A172 (cell line): ENCODE data around the gene PACSIN3. TPM values are rescaled to one million over a fixed set of nuclear protein-coding genes. Genes with fewer than 3 reads are reported as not detected.
A peak's percentile ranks its signal among the peaks of the same experiment; 100 is the strongest.

ENCODE experiments used
- DNase-seq: peaks from one replicate; pipeline ENCODE4 v3.0.0-alpha.2; 2015; ENCODE audit warnings: low spot score
- total RNA-seq: library from RNA; depleted of rRNA; stranded (reverse); fragments of >200 nt; shearing (Covaris generic); gene quantifications from 2 replicates; pipeline ENCODE4 v1.2.3, GENCODE V29; 2014

The PACSIN3 gene
- total RNA-seq, 1 experiment from 2014 or later, result 28.7 TPM

GRCh38 chr11:47176328-47177228 is 9.7 kb downstream of the PACSIN3 start, which contains the start of gene ARFGAP2:
TSS of gene ARFGAP2 (minus strand) at chr11:47176879. CDS start at chr11:47176853, 26 bp downstream.
- peak; percentile 85 for DNase-seq

GRCh38 chr11:47175746-47176327 is 10.4 kb downstream of the PACSIN3 start:
- no peak for DNase-seq

GRCh38 chr11:47172740-47173336 is 13.4 kb downstream of the PACSIN3 start:
- no peak for DNase-seq

GRCh38 chr11:47171856-47172255 is 14.4 kb downstream of the PACSIN3 start:
- DNase-seq, result no peak

GRCh38 chr11:47171061-47171838 is 15.0 kb downstream of the PACSIN3 start:
- DNase-seq, result no peak

GRCh38 chr11:47166368-47166767 is 19.9 kb downstream of the PACSIN3 start:
- no peak for DNase-seq

- DNase-seq, result no peak
Observed at GRCh38 chr11:47165253-47165840, 20.9 kb downstream of the PACSIN3 start.

- DNase-seq, result no peak
Observed at GRCh38 chr11:47164321-47164720, 21.9 kb downstream of the PACSIN3 start.

GRCh38 chr11:47163898-47164297 is 22.3 kb downstream of the PACSIN3 start:
- DNase-seq, result no peak

- no peak for DNase-seq
Observed at GRCh38 chr11:47163193-47163592, 23.0 kb downstream of the PACSIN3 start.

GRCh38 chr11:47162426-47162825 is 23.8 kb downstream of the PACSIN3 start:
- no peak for DNase-seq

GRCh38 chr11:47161890-47162289 is 24.3 kb downstream of the PACSIN3 start:
- DNase-seq, result no peak

GRCh38 chr11:47161134-47161854 is 24.9 kb downstream of the PACSIN3 start:
- DNase-seq, result peak; percentile 69

GRCh38 chr11:47160753-47161133 is 25.5 kb downstream of the PACSIN3 start:
- DNase-seq, result no peak

GRCh38 chr11:47158242-47158641 is 28.0 kb downstream of the PACSIN3 start:
- no peak for DNase-seq

- DNase-seq, result no peak
Observed at GRCh38 chr11:47157805-47158204, 28.4 kb downstream of the PACSIN3 start.

GRCh38 chr11:47156951-47157350 is 29.3 kb downstream of the PACSIN3 start:
- DNase-seq, result no peak

GRCh38 chr11:47156333-47156732 is 29.9 kb downstream of the PACSIN3 start:
- DNase-seq, result no peak

- DNase-seq, result no peak
Observed at GRCh38 chr11:47155879-47156278, 30.4 kb downstream of the PACSIN3 start.

- DNase-seq, result no peak
Observed at GRCh38 chr11:47154616-47155570, 31.3 kb downstream of the PACSIN3 start.
